GM18520 (cell line): ENCODE data around the gene ASB16.
"Not testable (repeated sequence)": the region's sequence is repeated elsewhere in the genome, so short reads cannot be mapped to it uniquely, and the experiment has no call there.

Experiments
- ATAC-seq: cut with Tn5 transposase; IDR thresholded peaks from one replicate; pipeline ENCODE4 v1.9.1; 2021; ENCODE audit not compliant: unreplicated experiment

Gene ASB16

GRCh38 chr17:44146375-44147346 lies 23.8 kb upstream of the ASB16 start:
- no peak for ATAC-seq

DNA sequence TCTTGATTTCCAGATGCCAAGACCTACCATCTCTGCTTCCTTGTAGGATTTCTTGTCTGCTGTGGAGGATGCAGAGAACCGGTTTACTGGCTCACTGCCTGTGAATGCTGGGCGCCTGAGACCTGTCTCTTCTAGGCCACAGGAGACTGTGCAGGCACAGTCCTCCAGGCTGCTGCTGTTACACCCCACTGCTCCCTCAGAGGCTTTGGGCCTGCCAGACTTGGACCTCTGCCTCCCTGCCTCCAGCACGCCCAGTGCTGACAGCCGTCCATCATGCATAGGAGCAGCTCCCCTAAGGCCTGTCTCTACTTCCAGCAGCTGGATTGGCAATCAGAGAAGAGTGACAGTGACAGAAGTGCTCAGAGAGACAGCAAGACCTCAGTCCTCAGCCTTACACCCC lies 22.7 kb upstream of the ASB16 start:
- ATAC-seq: no peak

GRCh38 chr17:44149066-44149465 lies 21.4 kb upstream of the ASB16 start:
- not testable (repeated sequence) for ATAC-seq

DNA sequence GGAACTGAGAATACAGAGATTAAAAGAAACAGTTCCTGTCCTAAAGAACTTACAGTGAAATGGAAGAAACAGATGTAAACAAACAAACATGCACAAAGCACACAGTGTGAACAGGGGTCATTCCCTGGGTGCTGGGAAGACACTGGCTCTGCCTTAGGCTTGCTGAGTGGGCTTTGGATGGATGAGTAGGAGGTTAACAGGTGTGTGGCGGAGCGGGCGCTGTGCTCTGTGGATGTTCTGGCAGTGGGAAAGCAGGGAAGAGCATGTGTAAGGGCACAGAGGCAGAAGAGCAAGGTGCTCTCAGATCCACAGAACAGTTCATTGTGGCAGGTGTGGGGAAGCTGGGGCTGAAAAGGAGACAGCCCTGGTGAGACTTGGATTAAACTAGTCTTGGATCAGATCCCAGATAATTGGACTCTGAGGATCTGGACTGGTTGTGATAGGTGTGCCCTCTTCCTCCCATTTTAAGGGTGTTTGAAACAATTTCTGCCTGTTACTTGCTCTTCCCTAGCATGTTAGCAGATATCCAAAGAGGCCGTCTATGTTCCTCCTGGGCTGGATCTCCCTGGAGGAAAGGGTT lies 20.7 kb upstream of the ASB16 start:
- ATAC-seq: no peak

DNA sequence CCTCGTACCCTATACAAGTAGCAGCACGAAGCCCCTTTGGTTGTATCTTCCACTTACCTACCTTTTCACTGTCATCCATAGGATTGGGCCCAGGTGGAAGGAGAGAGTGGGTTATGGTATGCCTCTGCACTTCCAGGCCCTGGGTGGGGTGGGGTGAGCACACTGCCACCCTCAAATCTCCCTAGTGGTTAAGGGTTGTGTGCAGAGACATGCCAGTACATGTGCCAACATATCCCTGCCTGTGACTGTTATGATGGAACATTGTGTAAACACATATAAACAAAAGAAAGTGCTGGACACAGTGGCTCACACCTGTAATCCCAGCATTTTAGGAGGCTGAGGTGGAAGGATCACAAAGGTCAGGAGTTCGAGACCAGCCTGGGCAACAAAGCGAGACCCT lies 17.6 kb upstream of the ASB16 start:
- ATAC-seq: no peak

GRCh38 chr17:44155488-44155887 lies 15.0 kb upstream of the ASB16 start:
- ATAC-seq: no peak

GRCh38 chr17:44159519-44160210 lies 10.8 kb upstream of the ASB16 start:
- no peak for ATAC-seq

DNA sequence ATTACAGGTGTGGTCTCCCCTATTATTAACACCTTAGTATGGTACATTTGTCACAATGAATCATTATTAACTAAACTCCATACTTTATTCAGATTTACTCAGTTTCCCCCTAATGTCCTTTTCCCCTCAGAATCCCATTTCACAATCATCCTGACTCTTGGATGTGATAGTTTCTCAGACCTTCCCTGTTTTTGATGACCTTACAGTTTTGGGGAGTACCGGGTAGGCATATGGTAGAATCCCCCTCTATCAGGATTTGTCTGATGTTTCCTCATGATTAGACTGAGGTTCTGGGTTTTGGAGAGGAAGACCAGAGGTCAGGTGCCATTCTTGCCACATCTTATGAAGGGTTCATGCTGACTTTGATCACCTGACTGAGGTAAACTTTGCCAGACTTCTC lies 6.0 kb upstream of the ASB16 start:
- no peak for ATAC-seq

- no peak for ATAC-seq
Measured at GRCh38 chr17:44167181-44167861, 3.2 kb upstream of the ASB16 start.

DNA sequence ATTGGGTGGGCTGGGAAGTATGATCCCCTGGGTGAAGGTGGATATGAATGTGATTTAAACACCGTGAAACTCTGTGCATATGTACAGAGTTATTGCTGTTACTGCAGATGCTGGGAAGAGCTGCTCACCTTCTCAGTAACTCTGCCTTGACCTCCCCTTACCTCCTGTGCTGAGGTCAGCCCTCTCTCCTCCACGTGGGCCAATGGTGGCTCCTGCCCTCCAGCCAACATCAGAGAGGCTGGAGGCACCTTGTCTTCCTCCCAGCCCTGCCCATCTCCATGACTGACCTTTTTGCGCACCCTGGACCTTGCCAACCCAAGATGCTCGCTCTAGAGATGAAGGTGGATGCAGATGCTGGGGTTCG lies 387 bp upstream of the ASB16 start:
- no peak for ATAC-seq

DNA sequence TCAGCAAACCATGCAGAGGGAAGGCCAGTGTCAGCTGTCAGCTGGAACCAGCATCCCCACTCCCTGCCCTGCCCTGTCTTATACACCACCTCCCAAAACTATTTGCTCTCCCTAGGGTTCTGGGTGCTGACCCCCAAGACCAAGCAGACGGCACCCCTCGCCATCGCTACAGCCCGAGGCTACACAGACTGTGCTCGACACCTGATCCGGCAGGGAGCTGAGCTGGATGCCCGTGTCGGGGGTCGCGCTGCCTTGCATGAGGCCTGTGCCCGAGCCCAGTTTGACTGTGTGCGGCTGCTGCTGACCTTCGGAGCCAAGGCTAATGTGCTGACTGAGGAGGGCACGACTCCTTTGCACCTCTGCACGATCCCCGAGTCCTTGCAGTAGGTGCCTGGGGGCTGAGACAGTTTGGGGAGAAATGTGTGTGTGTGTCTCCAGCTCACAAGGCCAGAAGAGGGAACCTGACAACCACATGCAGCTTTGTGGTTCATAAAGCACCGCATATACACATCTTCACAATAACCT lies 1.5 kb downstream of the ASB16 start:
- ATAC-seq: no peak

DNA sequence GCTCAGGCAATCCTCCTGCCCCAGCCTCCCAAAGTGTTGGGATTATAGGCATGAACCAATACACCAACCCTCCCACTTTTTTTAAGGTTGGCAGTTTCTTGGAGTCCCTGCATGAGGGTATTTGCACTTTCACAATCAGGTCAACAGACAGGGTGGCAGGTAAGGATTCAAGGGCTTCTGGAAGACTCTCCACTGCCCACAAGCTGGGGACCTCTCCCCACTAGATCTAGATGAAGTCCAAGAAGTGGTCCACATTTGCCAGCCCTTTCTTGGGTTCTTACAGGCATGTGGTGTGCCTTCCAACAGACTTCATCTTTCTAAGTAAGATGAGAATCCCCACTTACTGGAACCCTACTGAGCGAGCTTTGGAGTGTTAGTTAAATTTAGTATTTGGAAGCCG lies 3.9 kb downstream of the ASB16 start:
- ATAC-seq: no peak

DNA sequence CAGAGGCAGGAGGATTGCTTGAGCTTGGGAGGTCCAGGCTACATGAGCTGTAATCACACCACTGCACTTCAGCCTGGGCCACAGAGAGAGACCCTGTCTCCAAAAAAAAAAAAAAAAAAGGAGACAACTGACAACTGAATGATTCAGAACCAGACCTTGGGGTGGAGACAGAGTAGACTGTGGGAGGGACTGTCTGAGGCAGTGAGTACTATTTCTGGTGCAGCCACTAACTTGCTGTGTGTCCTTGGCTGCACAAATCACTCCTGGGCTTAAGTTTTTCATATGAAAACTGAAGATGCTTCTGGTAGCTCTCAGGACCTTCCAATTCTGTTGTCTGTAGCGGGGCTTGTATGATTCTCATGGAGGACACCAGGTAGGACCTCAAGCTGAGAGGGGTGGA lies 5.8 kb downstream of the ASB16 start:
- no peak for ATAC-seq

- no peak for ATAC-seq
Measured at GRCh38 chr17:44176671-44177501, 6.4 kb downstream of the ASB16 start.

DNA sequence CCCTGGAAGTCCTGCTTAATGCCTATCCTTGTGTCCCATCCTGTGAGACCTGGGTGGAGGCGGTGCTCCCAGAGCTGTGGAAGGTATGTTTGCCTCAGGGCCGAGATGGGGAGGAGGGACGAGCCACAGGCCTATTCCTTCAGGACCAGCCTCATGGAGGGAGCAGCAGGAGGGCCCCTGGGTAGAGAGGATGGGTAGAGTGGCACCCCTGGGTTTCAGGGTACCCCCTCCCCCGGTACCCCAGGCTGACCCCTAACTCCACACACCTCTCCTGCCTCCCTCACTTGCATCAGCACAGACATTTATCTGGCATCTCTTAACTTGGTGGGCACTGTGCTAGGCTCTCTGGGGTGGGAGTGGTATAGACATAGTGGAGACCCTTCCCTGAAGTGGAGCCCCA lies 7.1 kb downstream of the ASB16 start:
- no peak for ATAC-seq

- no peak for ATAC-seq
Measured at GRCh38 chr17:44178133-44178532, 7.6 kb downstream of the ASB16 start.

DNA sequence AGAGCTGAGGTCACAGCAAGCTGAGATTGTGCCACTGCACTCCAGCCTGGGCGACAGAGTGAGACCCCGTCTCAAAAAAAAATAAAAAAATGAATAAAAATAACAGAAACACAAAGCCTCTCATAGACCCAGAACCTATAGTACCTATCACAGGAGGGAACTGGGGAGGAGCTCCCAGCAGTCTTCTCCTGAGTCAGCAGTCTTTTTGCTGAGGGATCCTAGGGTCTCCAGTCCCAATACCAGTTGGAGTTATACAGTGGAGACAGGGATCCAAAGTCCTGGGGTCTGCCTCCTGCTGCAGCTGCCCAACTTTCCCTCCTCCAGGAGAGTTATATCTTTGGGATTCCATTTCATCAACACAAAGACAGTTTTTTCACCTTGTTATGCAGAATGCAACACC lies 12.5 kb downstream of the ASB16 start:
- no peak for ATAC-seq

DNA sequence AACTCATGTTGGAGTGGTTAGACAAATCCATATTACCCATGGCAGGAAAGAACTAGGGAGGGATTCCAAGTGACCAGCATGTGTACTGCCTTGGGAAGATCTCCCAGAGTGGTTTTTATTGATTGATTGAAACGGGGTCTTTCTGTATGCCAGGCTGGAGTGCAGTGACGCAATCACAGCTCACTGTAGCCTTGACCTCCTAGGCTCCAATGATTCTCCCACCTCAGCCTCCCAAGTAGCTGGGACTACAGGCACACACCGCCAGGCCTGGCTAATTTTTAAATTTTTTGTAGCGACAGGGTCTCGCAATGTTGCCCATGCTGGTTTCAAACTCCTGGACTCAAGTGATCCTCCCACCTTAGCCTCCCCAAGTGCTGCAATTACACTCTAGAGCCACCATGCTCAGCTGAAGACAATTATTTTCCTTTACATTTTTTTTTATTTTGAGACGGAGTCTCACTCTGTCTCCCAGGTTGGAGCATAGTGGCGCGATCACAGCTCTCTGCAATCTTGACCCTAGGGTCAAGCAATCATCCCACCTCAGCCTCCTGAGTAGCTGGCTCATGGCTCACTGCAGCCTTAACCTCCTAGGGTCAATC lies 13.8 kb downstream of the ASB16 start:
- ATAC-seq: no peak

GRCh38 chr17:44186307-44187130 lies 16.0 kb downstream of the ASB16 start, which contains the start of gene TMUB2:
TMUB2 (plus strand) TSS chr17:44186972; CDS start chr17:44187709, 737 bp downstream.
- ATAC-seq: peak; percentile 93
